ENCODE results near the gene COQ9. TPM values are rescaled to one million over a fixed set of nuclear protein-coding genes. Genes with fewer than 3 reads are reported as not detected.

COQ9 gene
- total RNA-seq, 1 experiment from 2014 or later: 62.7 TPM

DNA sequence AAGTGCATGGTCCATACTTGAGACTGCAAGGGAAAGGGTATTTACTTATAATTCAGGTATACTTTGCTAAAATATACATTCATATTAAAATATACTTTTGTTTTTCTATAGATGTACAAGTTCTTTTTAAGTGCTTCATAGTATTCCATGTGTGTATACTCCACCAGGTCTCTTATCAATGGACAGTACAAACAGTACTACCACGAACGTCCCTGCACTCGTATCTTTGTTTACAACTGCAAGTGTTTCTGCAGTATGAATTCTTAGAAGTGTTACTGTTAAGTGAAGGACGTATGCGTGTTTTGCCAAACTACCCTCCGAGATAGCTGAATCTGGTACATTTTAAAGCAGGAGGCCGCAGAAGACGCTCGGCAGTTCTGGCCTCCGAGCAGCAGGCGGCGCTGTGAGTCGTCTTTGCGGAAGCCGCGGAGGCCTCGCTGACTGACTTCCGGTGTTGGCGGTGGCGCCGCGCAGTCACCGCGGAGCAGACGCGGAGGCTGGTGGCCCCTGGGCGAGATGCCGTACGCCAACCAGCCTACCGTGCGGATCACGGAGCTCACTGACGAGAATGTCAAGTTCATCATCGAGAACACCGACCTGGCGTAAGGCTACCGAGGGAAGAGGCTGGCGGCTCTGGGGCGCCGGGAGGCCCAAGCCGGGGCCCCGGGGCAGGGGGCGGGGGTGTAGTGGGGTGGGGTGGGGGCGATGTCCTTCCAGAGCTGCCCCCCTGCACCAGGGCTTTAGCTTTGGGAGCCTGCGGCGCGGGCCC, 15.1 kb downstream of the COQ9 start, which contains the start of gene POLR2C:
TSS of gene POLR2C (plus strand) at position 471 of the 769 bp plus-strand sequence. CDS start at position 517, 46 bp downstream.
- ATAC-seq: peak; percentile 94
- peaks cover 8 to 10% of the 10 kb centered on the region in 2 experiments; a peak in 3 of 4 replicates for H3K4me1 ChIP-seq (ENCODE audit: control insufficient read depth in 1 of 2, insufficient read depth in 2 of 2, low read length in 2 of 2)
- peak within 1 kb of the TSS; percentile 61 for H3K27ac ChIP-seq (ENCODE audit: low read depth, low read length)
- RAD21 ChIA-PET (ENCODE audit: low non-redundant PET in 1 of 2, low total read pairs in 2 of 2, uncharacterized antibody in 2 of 2, unreplicated experiment in 2 of 2): no interaction called here
- no peak within 1 kb of the TSS for H2AFZ ChIP-seq (ENCODE audit: low read depth, low read length, poor library complexity, severe bottlenecking)
- H3K9me2 ChIP-seq (ENCODE audit: insufficient read depth): no peaks in the 10 kb centered on the region
- H3K9ac ChIP-seq (ENCODE audit: low read length): peak within 1 kb of the TSS; percentile 85
- intact Hi-C loops (cut with micrococcal nuclease): no loop called here
- no TSS peak for BruUV-seq (replicated peaks)
- H4K20me1 ChIP-seq (ENCODE audit: insufficient read depth): no peaks in the 10 kb centered on the region; the same call in 1 of the 2 replicates
- H3K4me3 ChIP-seq (replicated peaks in 1 of 2; ENCODE audit: low read depth in 1 of 2, low read length in 2 of 2): peak within 1 kb of the TSS; percentile 82 to 94
- peak within 1 kb of the TSS; percentile 78 for H3K4me2 ChIP-seq (ENCODE audit: low read length)
- H3K9me3 ChIP-seq (ENCODE audit: control insufficient read depth in 1 of 2, insufficient read depth in 1 of 2, low read depth in 1 of 2, low read length in 2 of 2): no peaks in the 10 kb centered on the region
- CTCF ChIA-PET: interaction anchor here (0.8 to 2.6 kb wide), 10 partner anchors 10 to 162 kb away, joined by 3 to 16 read pairs (median 5); partner anchors contain the start of genes CIAPIN1 and COQ9
- DNase-seq (ENCODE audit: low read depth, low spot score): peak; percentile 72
- POLR2A ChIA-PET: interaction anchor here (0.6 to 1.4 kb wide), 4 partner anchors 10 to 332 kb away, joined by 3 to 10 read pairs (median 5); partner anchors contain the start of genes CIAPIN1 and COQ9
- peaks cover 39% of the 10 kb centered on the region for H3K79me2 ChIP-seq (ENCODE audit: insufficient read depth, low read length)
- H3K36me3 ChIP-seq (ENCODE audit: control insufficient read depth in 1 of 2, insufficient read depth in 2 of 2, low read length in 2 of 2): peaks cover 41 to 42% of the 10 kb centered on the region in 2 experiments; a peak in 3 of 4 replicates
- no peaks in the 10 kb centered on the region for H3K27me3 ChIP-seq (ENCODE audit: insufficient read depth, low read length)
- peak; percentile 70; the same call in 1 of the 2 replicates for TF ChIP-seq ZFX (IDR thresholded peaks at IDR 0.05)
- TF ChIP-seq ELF1 (IDR thresholded peaks at IDR 0.05; ENCODE audit: borderline replicate concordance, low read depth): peak; percentile 74
- TF ChIP-seq POLR2AphosphoS5 (IDR thresholded peaks at IDR 0.05; ENCODE audit: low read depth, low read length): peak; percentile 99
- TF ChIP-seq RAD21 (IDR thresholded peaks at IDR 0.05; ENCODE audit: low read depth): no peak
- peak; percentile 94 for TF ChIP-seq CBX3 (IDR thresholded peaks at IDR 0.05; ENCODE audit: low read depth)
- TF ChIP-seq FOSL1 (IDR thresholded peaks at IDR 0.05; ENCODE audit: low read depth): no peak
- TF ChIP-seq, protein P1, sequence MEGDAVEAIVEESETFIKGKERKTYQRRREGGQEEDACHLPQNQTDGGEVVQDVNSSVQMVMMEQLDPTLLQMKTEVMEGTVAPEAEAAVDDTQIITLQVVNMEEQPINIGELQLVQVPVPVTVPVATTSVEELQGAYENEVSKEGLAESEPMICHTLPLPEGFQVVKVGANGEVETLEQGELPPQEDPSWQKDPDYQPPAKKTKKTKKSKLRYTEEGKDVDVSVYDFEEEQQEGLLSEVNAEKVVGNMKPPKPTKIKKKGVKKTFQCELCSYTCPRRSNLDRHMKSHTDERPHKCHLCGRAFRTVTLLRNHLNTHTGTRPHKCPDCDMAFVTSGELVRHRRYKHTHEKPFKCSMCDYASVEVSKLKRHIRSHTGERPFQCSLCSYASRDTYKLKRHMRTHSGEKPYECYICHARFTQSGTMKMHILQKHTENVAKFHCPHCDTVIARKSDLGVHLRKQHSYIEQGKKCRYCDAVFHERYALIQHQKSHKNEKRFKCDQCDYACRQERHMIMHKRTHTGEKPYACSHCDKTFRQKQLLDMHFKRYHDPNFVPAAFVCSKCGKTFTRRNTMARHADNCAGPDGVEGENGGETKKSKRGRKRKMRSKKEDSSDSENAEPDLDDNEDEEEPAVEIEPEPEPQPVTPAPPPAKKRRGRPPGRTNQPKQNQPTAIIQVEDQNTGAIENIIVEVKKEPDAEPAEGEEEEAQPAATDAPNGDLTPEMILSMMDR (IDR thresholded peaks at IDR 0.05 in 2 of 3, conservative IDR thresholded peaks at IDR 0.05 in 1 of 3; ENCODE audit: borderline replicate concordance in 1 of 3, insufficient read depth in 1 of 3, low read depth in 2 of 3, low read length in 2 of 3): peak; percentile 62 to 83 (median 80); a peak in 5 of 6 replicates
- TF ChIP-seq SRF (IDR thresholded peaks at IDR 0.05; ENCODE audit: low read depth): no peak
- TF ChIP-seq JUND (IDR thresholded peaks at IDR 0.05): 0 out of 2 replicates have a peak, but pooled peaks have one; percentile 1
- no peak for TF ChIP-seq ZNF274 (IDR thresholded peaks at IDR 0.05; ENCODE audit: low read depth, low read length)
- no peak for TF ChIP-seq CEBPB (IDR thresholded peaks at IDR 0.05; ENCODE audit: low read depth)
- TF ChIP-seq, protein P2, sequence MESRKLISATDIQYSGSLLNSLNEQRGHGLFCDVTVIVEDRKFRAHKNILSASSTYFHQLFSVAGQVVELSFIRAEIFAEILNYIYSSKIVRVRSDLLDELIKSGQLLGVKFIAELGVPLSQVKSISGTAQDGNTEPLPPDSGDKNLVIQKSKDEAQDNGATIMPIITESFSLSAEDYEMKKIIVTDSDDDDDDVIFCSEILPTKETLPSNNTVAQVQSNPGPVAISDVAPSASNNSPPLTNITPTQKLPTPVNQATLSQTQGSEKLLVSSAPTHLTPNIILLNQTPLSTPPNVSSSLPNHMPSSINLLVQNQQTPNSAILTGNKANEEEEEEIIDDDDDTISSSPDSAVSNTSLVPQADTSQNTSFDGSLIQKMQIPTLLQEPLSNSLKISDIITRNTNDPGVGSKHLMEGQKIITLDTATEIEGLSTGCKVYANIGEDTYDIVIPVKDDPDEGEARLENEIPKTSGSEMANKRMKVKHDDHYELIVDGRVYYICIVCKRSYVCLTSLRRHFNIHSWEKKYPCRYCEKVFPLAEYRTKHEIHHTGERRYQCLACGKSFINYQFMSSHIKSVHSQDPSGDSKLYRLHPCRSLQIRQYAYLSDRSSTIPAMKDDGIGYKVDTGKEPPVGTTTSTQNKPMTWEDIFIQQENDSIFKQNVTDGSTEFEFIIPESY (IDR thresholded peaks at IDR 0.05; ENCODE audit: extremely low read depth, insufficient replicate concordance, low read length): no peak
- TF ChIP-seq TCF7L2 (IDR thresholded peaks at IDR 0.05; ENCODE audit: borderline replicate concordance, extremely low read depth, insufficient read depth, insufficient read length): peak; percentile 15
- TF ChIP-seq EZH2phosphoT487 (IDR thresholded peaks at IDR 0.05; ENCODE audit: borderline replicate concordance): no peak
- peak; percentile 77 for TF ChIP-seq YY1 (IDR thresholded peaks at IDR 0.05; ENCODE audit: extremely low read depth, insufficient replicate concordance, low read depth, low read length)
- TF ChIP-seq SIN3A (IDR thresholded peaks at IDR 0.05; ENCODE audit: low read depth): peak; percentile 93
- TF ChIP-seq, protein P3, sequence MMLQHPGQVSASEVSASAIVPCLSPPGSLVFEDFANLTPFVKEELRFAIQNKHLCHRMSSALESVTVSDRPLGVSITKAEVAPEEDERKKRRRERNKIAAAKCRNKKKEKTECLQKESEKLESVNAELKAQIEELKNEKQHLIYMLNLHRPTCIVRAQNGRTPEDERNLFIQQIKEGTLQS (IDR thresholded peaks at IDR 0.05): no peak
- TF ChIP-seq, protein P4, sequence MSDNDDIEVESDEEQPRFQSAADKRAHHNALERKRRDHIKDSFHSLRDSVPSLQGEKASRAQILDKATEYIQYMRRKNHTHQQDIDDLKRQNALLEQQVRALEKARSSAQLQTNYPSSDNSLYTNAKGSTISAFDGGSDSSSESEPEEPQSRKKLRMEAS (IDR thresholded peaks at IDR 0.05): peak; percentile 68
- peak; percentile 42 for TF ChIP-seq SP1 (IDR thresholded peaks at IDR 0.05; ENCODE audit: low read depth)
- peak; percentile 92 for TF ChIP-seq POLR2A (IDR thresholded peaks at IDR 0.05; ENCODE audit: borderline replicate concordance, extremely low read depth, insufficient read depth, insufficient read length)
- 0 out of 2 replicates have a peak, but pooled peaks have one; percentile 25 for TF ChIP-seq EGR1 (IDR thresholded peaks at IDR 0.05; ENCODE audit: low read depth)
